ENCODE data around the gene GPSM1. TPM values are rescaled to one million over a fixed set of nuclear protein-coding genes. Genes with fewer than 3 reads are reported as not detected.

GPSM1 gene
- total RNA-seq, 1 experiment from 2014 or later: 26.4 TPM

GRCh38 chr9:136318111-136318775, 9.1 kb upstream of the GPSM1 start (continued):
- TF ChIP-seq POLR2AphosphoS5 (IDR thresholded peaks at IDR 0.05; ENCODE audit: low read depth, low read length) (no peak), ZNF274 (IDR thresholded peaks at IDR 0.05; ENCODE audit: low read depth, low read length) (no peak), ELF1 (IDR thresholded peaks at IDR 0.05; ENCODE audit: borderline replicate concordance, low read depth) (no peak), SIN3A (IDR thresholded peaks at IDR 0.05; ENCODE audit: low read depth) (no peak), ZBTB33 (IDR thresholded peaks at IDR 0.05; ENCODE audit: extremely low read depth, insufficient replicate concordance, low read length) (no peak), EZH2phosphoT487 (IDR thresholded peaks at IDR 0.05; ENCODE audit: borderline replicate concordance) (no peak), SRF (IDR thresholded peaks at IDR 0.05; ENCODE audit: low read depth) (no peak), MAX (IDR thresholded peaks at IDR 0.05) (no peak), ATF3 (IDR thresholded peaks at IDR 0.05) (no peak), CBX3 (IDR thresholded peaks at IDR 0.05; ENCODE audit: low read depth) (no peak)

GRCh38 chr9:136318776-136319241, 8.5 kb upstream of the GPSM1 start:
- H3K9ac ChIP-seq (ENCODE audit: low read length): no peak overlapping the region
- no peaks in the 10 kb centered on the region for H4K20me1 ChIP-seq (ENCODE audit: insufficient read depth)
- no peak overlapping the region for H3K4me3 ChIP-seq (replicated peaks in 1 of 2; ENCODE audit: low read depth in 1 of 2, low read length in 2 of 2)
- ChIA-PET POLR2A (no interaction called here), RAD21 (ENCODE audit: low non-redundant PET in 1 of 2, low total read pairs in 2 of 2, uncharacterized antibody in 2 of 2, unreplicated experiment in 2 of 2) (no interaction called here), CTCF (no interaction called here)
- no TSS peak for BruUV-seq (replicated peaks)
- H3K36me3 ChIP-seq (ENCODE audit: control insufficient read depth in 1 of 2, insufficient read depth in 2 of 2, low read length in 2 of 2): no peaks in the 10 kb centered on the region
- H3K9me2 ChIP-seq (ENCODE audit: insufficient read depth): no peaks in the 10 kb centered on the region
- H3K4me2 ChIP-seq (ENCODE audit: low read length): no peak overlapping the region
- DNase-seq (ENCODE audit: low read depth, low spot score): no peak
- peaks cover 0 to 6% of the 10 kb centered on the region in 2 experiments; a peak in 2 of 4 replicates for H3K4me1 ChIP-seq (ENCODE audit: control insufficient read depth in 1 of 2, insufficient read depth in 2 of 2, low read length in 2 of 2)
- intact Hi-C loops (cut with micrococcal nuclease): no loop called here
- no peak for ATAC-seq
- H3K9me3 ChIP-seq (ENCODE audit: control insufficient read depth in 1 of 2, insufficient read depth in 1 of 2, low read depth in 1 of 2, low read length in 2 of 2): peaks cover 10 to 21% of the 10 kb centered on the region in 2 experiments; a peak in 2 of 4 replicates
- no peaks in the 10 kb centered on the region for H3K27me3 ChIP-seq (ENCODE audit: insufficient read depth, low read length)
- no peak overlapping the region for H3K27ac ChIP-seq (ENCODE audit: low read depth, low read length)
- H2AFZ ChIP-seq (ENCODE audit: low read depth, low read length, poor library complexity, severe bottlenecking): no peak overlapping the region
- H3K79me2 ChIP-seq (ENCODE audit: insufficient read depth, low read length): no peaks in the 10 kb centered on the region
- TF ChIP-seq SIN3A (IDR thresholded peaks at IDR 0.05; ENCODE audit: low read depth) (no peak), EZH2 (IDR thresholded peaks at IDR 0.05) (no peak), RAD21 (IDR thresholded peaks at IDR 0.05; ENCODE audit: low read depth) (no peak), ZBTB33 (IDR thresholded peaks at IDR 0.05; ENCODE audit: extremely low read depth, insufficient replicate concordance, low read length) (no peak), POLR2AphosphoS5 (IDR thresholded peaks at IDR 0.05; ENCODE audit: low read depth, low read length) (no peak), POLR2A (IDR thresholded peaks at IDR 0.05; ENCODE audit: borderline replicate concordance, extremely low read depth, insufficient read depth, insufficient read length) (no peak), TCF7L2 (IDR thresholded peaks at IDR 0.05; ENCODE audit: borderline replicate concordance, extremely low read depth, insufficient read depth, insufficient read length) (no peak), MAX (IDR thresholded peaks at IDR 0.05) (no peak), SP1 (IDR thresholded peaks at IDR 0.05; ENCODE audit: low read depth) (no peak), YY1 (IDR thresholded peaks at IDR 0.05; ENCODE audit: extremely low read depth, insufficient replicate concordance, low read depth, low read length) (no peak)

All from HCT116 (cell line).